GM21526 (cell line): ENCODE results near the gene PMEL.

Experiments
- ATAC-seq: cut with Tn5 transposase; IDR thresholded peaks from one replicate; pipeline ENCODE4 v1.9.1; 2021; ENCODE audit warnings: moderate library complexity; ENCODE audit not compliant: unreplicated experiment, low FRiP score

The PMEL gene

GRCh38 chr12:55946553-55946952 lies 19.3 kb downstream of the PMEL start:
- ATAC-seq, result no peak

- ATAC-seq, result no peak
Measured at GRCh38 chr12:55942577-55943136, 23.2 kb downstream of the PMEL start.

- ATAC-seq, result no peak
Measured at GRCh38 chr12:55942055-55942454, 23.8 kb downstream of the PMEL start.

- peak; percentile 86 for ATAC-seq
Measured at GRCh38 chr12:55940065-55940732, 25.6 kb downstream of the PMEL start.

GRCh38 chr12:55938826-55939501 lies 26.9 kb downstream of the PMEL start:
- ATAC-seq, result no peak

- no peak for ATAC-seq
Measured at GRCh38 chr12:55937981-55938380, 27.9 kb downstream of the PMEL start.

GRCh38 chr12:55935738-55936151 lies 30.1 kb downstream of the PMEL start:
- no peak for ATAC-seq

GRCh38 chr12:55934773-55935172 lies 31.1 kb downstream of the PMEL start:
- ATAC-seq, result no peak

- ATAC-seq, result no peak
Measured at GRCh38 chr12:55933799-55934742, 31.8 kb downstream of the PMEL start.

GRCh38 chr12:55933169-55933798 lies 32.6 kb downstream of the PMEL start:
- no peak for ATAC-seq

GRCh38 chr12:55932551-55932910 lies 33.3 kb downstream of the PMEL start:
- ATAC-seq, result no peak

- ATAC-seq, result no peak
Measured at GRCh38 chr12:55931780-55932550, 33.9 kb downstream of the PMEL start.

- no peak for ATAC-seq
Measured at GRCh38 chr12:55931317-55931779, 34.5 kb downstream of the PMEL start.

GRCh38 chr12:55930771-55931316 lies 35.0 kb downstream of the PMEL start, which contains the start of gene DGKA:
TSS of gene DGKA (plus strand) at chr12:55931162. CDS start at chr12:55936504, 5,342 bp downstream.
- ATAC-seq, result no peak

GRCh38 chr12:55929306-55929791 lies 36.5 kb downstream of the PMEL start:
- ATAC-seq, result peak; percentile 35

GRCh38 chr12:55927588-55928502 lies 38.0 kb downstream of the PMEL start, which contains the start of gene PYM1:
TSS of gene PYM1 (minus strand) at chr12:55927894. CDS start at chr12:55927761, 133 bp downstream.
- peak; percentile 40 for ATAC-seq

GRCh38 chr12:55926738-55927587 lies 38.9 kb downstream of the PMEL start:
- ATAC-seq, result peak; percentile 43
